Tibial artery (tissue), 4 donors: ENCODE results near the gene PPP2R2C.

ENCODE experiments used
- DNase-seq, 2 donors: peaks; one replicate each; pipeline ENCODE4 v3.0.0-alpha.2; 2019
- H3K27ac ChIP-seq, 2 donors: fragments of 200-600 bp; sonication (generic) in 1 of 2; 1 replicate in 1 of 2; 2 replicates in 1 of 2; pipeline ENCODE4 v1.5.1; 2018 to 2019; ENCODE audit warnings: mild to moderate bottlenecking in 1 of 2
- H3K27me3 ChIP-seq, 2 donors: fragments of 200-600 bp; sonication (generic) in 1 of 2; one replicate each; pipeline versions ENCODE4 v1.5.1 to v1.6.0; 2016 to 2019
- H3K36me3 ChIP-seq, 3 donors: fragments of 200-600 bp; sonication (generic) in 2 of 3; one replicate each; pipeline ENCODE4 v1.5.1; 2016 to 2019; ENCODE audit warnings: mild to moderate bottlenecking in 2 of 3
- H3K4me1 ChIP-seq, 4 donors: fragments of 200-600 bp; sonication (generic) in 2 of 4; 1 replicate in 3 of 4; 2 replicates in 1 of 4; pipeline ENCODE4 v1.5.1; 2016 to 2019
- H3K4me3 ChIP-seq, 2 donors: fragments of 200-600 bp; sonication (generic) in 1 of 2; 1 replicate in 1 of 2; 2 replicates in 1 of 2; pipeline ENCODE4 v1.5.1; 2018 to 2019; ENCODE audit warnings: mild to moderate bottlenecking in 2 of 2
- H3K9me3 ChIP-seq, 3 donors: fragments of 200-600 bp; sonication (generic) in 1 of 3; one replicate each; pipeline ENCODE4 v1.5.1; 2016 to 2019
- CTCF ChIP-seq, 2 experiments: fragments of 200-600 bp in 1 of 2; fragments of 450-650 bp in 1 of 2; IDR thresholded peaks; one replicate each; pipeline ENCODE4 v1.5.1; 2017 to 2019; ENCODE audit warnings: antibody characterized with exemption in 2 of 2, mild to moderate bottlenecking in 1 of 2, moderate library complexity in 1 of 2
- intact Hi-C: fragments of 100-400 bp; cut with DNase I; formaldehyde crosslinking; loops from one replicate; pipeline ENCODE4 v1.15.0; 2023; ENCODE audit warnings: low total_unique reads

Gene PPP2R2C

GRCh38 chr4:6409381-6409780 is 63.0 kb downstream of the PPP2R2C start:
- intact Hi-C loops = no loop called here
- Histone ChIP-seq H3K27me3 (peaks cover 0 to 31% of the 10 kb centered on the region in 2 donors), H3K4me1 (no peaks in the 10 kb centered on the region), H3K27ac (no peak overlapping the region), H3K4me3 (no peak overlapping the region), H3K9me3 (no peaks in the 10 kb centered on the region), H3K36me3 (no peaks in the 10 kb centered on the region)
- no peak for DNase-seq
- TF ChIP-seq CTCF (IDR thresholded peaks at IDR 0.05) = no peak

- no peak overlapping the region for H3K4me3 ChIP-seq
- H3K9me3 ChIP-seq = no peaks in the 10 kb centered on the region
- TF ChIP-seq CTCF (IDR thresholded peaks at IDR 0.05) = no peak
- peaks cover 0 to 2% (median 0%) of the 10 kb centered on the region in 4 donors for H3K4me1 ChIP-seq
- no peaks in the 10 kb centered on the region for H3K36me3 ChIP-seq
- intact Hi-C loops = no loop called here
- no peak overlapping the region for H3K27ac ChIP-seq
- H3K27me3 ChIP-seq = peaks cover 0 to 43% of the 10 kb centered on the region in 2 donors
- no peak for DNase-seq
These were observed 64.2 kb downstream of the PPP2R2C start for GRCh38 chr4:6408263-6408662.

- TF ChIP-seq CTCF (IDR thresholded peaks at IDR 0.05) = no peak
- H3K27me3 ChIP-seq = peaks cover 0 to 53% of the 10 kb centered on the region in 2 donors
These were observed 67.1 kb downstream of the PPP2R2C start for GRCh38 chr4:6405397-6405706.

GRCh38 chr4:6404611-6405396 is 67.6 kb downstream of the PPP2R2C start:
- H3K4me3 ChIP-seq = no peak overlapping the region
- H3K9me3 ChIP-seq = no peaks in the 10 kb centered on the region
- DNase-seq = no peak
- TF ChIP-seq CTCF (IDR thresholded peaks at IDR 0.05) = no peak
- H3K27ac ChIP-seq = no peak overlapping the region
- peaks cover 0 to 53% of the 10 kb centered on the region in 2 donors for H3K27me3 ChIP-seq
- intact Hi-C loops = no loop called here
- H3K36me3 ChIP-seq = no peaks in the 10 kb centered on the region
- H3K4me1 ChIP-seq = peaks cover 0 to 8% (median 0%) of the 10 kb centered on the region in 4 donors

More at GRCh38 chr4:6405397-6405706, 67.1 kb downstream of the PPP2R2C start:
- Histone ChIP-seq H3K9me3 (no peaks in the 10 kb centered on the region), H3K27ac (no peak overlapping the region), H3K36me3 (no peaks in the 10 kb centered on the region), H3K4me3 (no peak overlapping the region), H3K4me1 (peaks cover 0 to 8% (median 0%) of the 10 kb centered on the region in 4 donors)
- intact Hi-C loops = no loop called here
- DNase-seq = no peak

- H3K27me3 ChIP-seq = peaks cover 0 to 53% of the 10 kb centered on the region in 2 donors
- no peak overlapping the region for H3K27ac ChIP-seq
- H3K4me1 ChIP-seq = peaks cover 0 to 8% (median 0%) of the 10 kb centered on the region in 4 donors
- H3K4me3 ChIP-seq = no peak overlapping the region
- DNase-seq = no peak
- no peaks in the 10 kb centered on the region for H3K36me3 ChIP-seq
- no peaks in the 10 kb centered on the region for H3K9me3 ChIP-seq
- no peak for TF ChIP-seq CTCF (IDR thresholded peaks at IDR 0.05)
- intact Hi-C loops = no loop called here
These were observed 69.1 kb downstream of the PPP2R2C start for GRCh38 chr4:6403400-6403685.
